Fibroblast of the aortic adventitia (primary cell): ENCODE measurements around the gene RPA1. TPM values are rescaled to one million over a fixed set of nuclear protein-coding genes. Genes with fewer than 3 reads are reported as not detected.

Experiments used
- DNase-seq: peaks from one replicate; pipeline ENCODE4 v3.0.0-alpha.2; 2010; ENCODE audit warnings: low read depth
- H3K4me3 ChIP-seq: 2 replicates; pipeline ENCODE4 v1.5.1; 2011; ENCODE audit warnings: low read depth, mild to moderate bottlenecking, control low read depth, low read length, moderate library complexity
- CTCF ChIP-seq: IDR thresholded peaks from 2 replicates; pipeline ENCODE4 v1.5.1; 2011; ENCODE audit warnings: mild to moderate bottlenecking, low read length, control low read depth, inconsistent platforms; ENCODE audit not compliant: insufficient read depth
- total RNA-seq: library from RNA; depleted of rRNA; stranded (reverse); fragments of >200 nt; gene quantifications from 2 replicates; pipeline ENCODE4 v1.2.3, GENCODE V29; 2012; ENCODE audit warnings: low replicate concordance

The RPA1 gene
- total RNA-seq, 1 donor, result 41.2 TPM

- TF ChIP-seq CTCF, result no peak
- no peak for DNase-seq
- no peak overlapping the region for H3K4me3 ChIP-seq
These were observed 89.4 kb downstream of the RPA1 start for GRCh38 chr17:1919201-1919600.

GRCh38 chr17:1920948-1921351 is 91.1 kb downstream of the RPA1 start:
- H3K4me3 ChIP-seq, result no peak overlapping the region
- no peak for DNase-seq
- no peak for TF ChIP-seq CTCF

- no peak for TF ChIP-seq CTCF
- DNase-seq, result no peak
- H3K4me3 ChIP-seq, result no peak overlapping the region
These were observed 99.2 kb downstream of the RPA1 start for GRCh38 chr17:1928976-1929375.

GRCh38 chr17:1930337-1930645 is 100.5 kb downstream of the RPA1 start:
- no peak overlapping the region for H3K4me3 ChIP-seq
- TF ChIP-seq CTCF, result no peak
- DNase-seq, result no peak

GRCh38 chr17:1931844-1932579 is 102.2 kb downstream of the RPA1 start:
- DNase-seq, result peak; percentile 16
- TF ChIP-seq CTCF, result no peak
- no peak overlapping the region for H3K4me3 ChIP-seq

GRCh38 chr17:1933875-1934715 is 104.3 kb downstream of the RPA1 start:
- TF ChIP-seq CTCF, result no peak
- no peak overlapping the region for H3K4me3 ChIP-seq
- no peak for DNase-seq
